Gastroesophageal sphincter (tissue), 3 donors: Measurements from ENCODE around the gene MSL1.

Experiments
- POLR2A ChIP-seq, 2 donors: fragments of 450-650 bp; IDR thresholded peaks; one replicate each; pipeline ENCODE4 v1.6.1; 2017; ENCODE audit warnings: antibody characterized with exemption in 2 of 2, mild to moderate bottlenecking in 2 of 2, moderate library complexity in 1 of 2
- POLR2AphosphoS5 ChIP-seq: sonication (generic); formaldehyde crosslinking; IDR thresholded peaks from one replicate; pipeline ENCODE4 v1.6.1; 2017; ENCODE audit warnings: antibody characterized with exemption
- TF ChIP-seq, protein P1 (sequence below), 4 experiments: fragments of 200-600 bp in 2 of 4; fragments of 450-650 bp in 2 of 4; sonication (generic) in 1 of 4; IDR thresholded peaks; one replicate each; pipeline ENCODE4 v1.5.1; 2017 to 2019; ENCODE audit warnings: antibody characterized with exemption in 4 of 4, mild to moderate bottlenecking in 2 of 4, moderate library complexity in 2 of 4

DNA sequence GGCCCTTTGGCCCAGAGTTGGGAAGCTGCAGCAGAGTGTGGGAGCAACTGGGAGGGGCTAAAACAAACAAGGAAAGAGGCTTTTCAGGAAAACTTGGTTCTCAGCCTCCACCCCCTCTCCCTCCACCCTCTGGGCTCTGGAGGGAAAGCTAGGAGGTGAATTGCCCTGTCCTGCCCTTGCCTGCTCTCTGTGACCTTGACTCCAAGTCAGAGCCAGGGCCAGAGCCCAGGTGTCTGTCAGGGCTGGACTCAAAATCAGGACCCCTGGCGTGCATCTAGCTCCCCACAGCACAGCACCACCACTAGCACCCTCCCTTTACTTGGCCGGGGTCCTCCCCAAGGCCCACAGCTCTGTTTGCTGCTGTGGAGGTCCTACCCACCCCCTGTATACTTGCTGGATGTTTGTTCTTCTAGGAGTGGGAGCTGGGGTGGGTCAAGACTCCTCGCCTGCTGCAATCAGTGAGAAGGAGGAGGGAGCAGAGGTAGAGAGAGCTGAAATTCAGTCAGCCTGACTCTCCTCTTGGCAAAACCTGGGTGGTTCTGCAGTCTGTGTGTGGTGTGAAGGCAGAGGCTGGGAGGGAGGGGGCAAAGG, 18.6 kb upstream of the MSL1 start:
- TF ChIP-seq, protein P1, sequence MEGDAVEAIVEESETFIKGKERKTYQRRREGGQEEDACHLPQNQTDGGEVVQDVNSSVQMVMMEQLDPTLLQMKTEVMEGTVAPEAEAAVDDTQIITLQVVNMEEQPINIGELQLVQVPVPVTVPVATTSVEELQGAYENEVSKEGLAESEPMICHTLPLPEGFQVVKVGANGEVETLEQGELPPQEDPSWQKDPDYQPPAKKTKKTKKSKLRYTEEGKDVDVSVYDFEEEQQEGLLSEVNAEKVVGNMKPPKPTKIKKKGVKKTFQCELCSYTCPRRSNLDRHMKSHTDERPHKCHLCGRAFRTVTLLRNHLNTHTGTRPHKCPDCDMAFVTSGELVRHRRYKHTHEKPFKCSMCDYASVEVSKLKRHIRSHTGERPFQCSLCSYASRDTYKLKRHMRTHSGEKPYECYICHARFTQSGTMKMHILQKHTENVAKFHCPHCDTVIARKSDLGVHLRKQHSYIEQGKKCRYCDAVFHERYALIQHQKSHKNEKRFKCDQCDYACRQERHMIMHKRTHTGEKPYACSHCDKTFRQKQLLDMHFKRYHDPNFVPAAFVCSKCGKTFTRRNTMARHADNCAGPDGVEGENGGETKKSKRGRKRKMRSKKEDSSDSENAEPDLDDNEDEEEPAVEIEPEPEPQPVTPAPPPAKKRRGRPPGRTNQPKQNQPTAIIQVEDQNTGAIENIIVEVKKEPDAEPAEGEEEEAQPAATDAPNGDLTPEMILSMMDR (IDR thresholded peaks at IDR 0.05): no peak
- TF ChIP-seq POLR2A (IDR thresholded peaks at IDR 0.05) (no peak), POLR2AphosphoS5 (peak; percentile 32)
